Pancreas (tissue), 10 donors: ENCODE measurements around the gene PYDC1. TPM values are rescaled to one million over a fixed set of nuclear protein-coding genes. Genes with fewer than 3 reads are reported as not detected.

Experiments used
- ATAC-seq, 4 donors: fragments of 200-7000 bp; cut with Tn5 transposase; one replicate each; pipeline versions ENCODE4 v1.8.0 to v1.9.1; 2020; ENCODE audit warnings: mild to moderate bottlenecking in 4 of 4, moderate library complexity in 4 of 4
- DNase-seq, 6 donors: peaks; one replicate each; pipeline ENCODE4 v3.0.0-alpha.2; 2020
- FAIRE-seq: peaks from 2 replicates; lab custom pipeline; 2012; peaks lifted over from hg19 to GRCh38; lab: Jason Lieb, UNC
- H3K27ac ChIP-seq, 4 donors: fragments of 200-600 bp; sonication (generic); 1 replicate in 3 of 4; 2 replicates in 1 of 4; pipeline versions ENCODE4 v1.5.0 to v1.8.0; 2020
- H3K27me3 ChIP-seq, 4 donors: fragments of 200-600 bp; one replicate each; pipeline ENCODE4 v1.8.0; 2021
- H3K36me3 ChIP-seq, 3 donors: fragments of 200-600 bp; sonication (generic) in 1 of 3; one replicate each; pipeline versions ENCODE4 v1.5.0 to v1.8.0; 2020 to 2021
- H3K4me1 ChIP-seq, 3 donors: fragments of 200-600 bp; one replicate each; pipeline ENCODE4 v1.8.0; 2021
- H3K4me3 ChIP-seq, 4 donors: fragments of 200-600 bp; sonication (generic) in 2 of 4; one replicate each; pipeline versions ENCODE4 v1.5.0 to v1.8.0; 2020 to 2021
- H3K9me3 ChIP-seq, 4 donors: fragments of 200-600 bp; one replicate each; pipeline ENCODE4 v1.8.0; 2021
- WGBS, 2 donors: extraction: QIAGEN DNeasy Blood & Tissue Kit; methylation state at CpG; one replicate each; pipeline ENCODE4 v1.1.7; 2013; 5-methylcytosine and 5-hydroxymethylcytosine counted together
- intact Hi-C, 3 donors: fragments of 100-400 bp; cut with DNase I; formaldehyde crosslinking; loops; one replicate each; pipeline versions ENCODE4 v1.11.1 to v1.14.2; 2022
- polyA plus RNA-seq, 2 donors: library from polyadenylated mRNA; stranded (reverse); fragments of 200-250 nt; gene quantifications; one replicate each; pipeline ENCODE4 v1.2.3, GENCODE V29; 2013
- total RNA-seq, 6 donors: library from RNA; stranded (reverse); fragmentation: NEBNext Ultra II Directional in 4 of 6; extraction: Animal tissue kit (Norgen Biotek cat#: 25700) in 4 of 6; gene quantifications; one replicate each; pipeline versions ENCODE4 v1.2.1 to v1.2.4, GENCODE V29; 2021 to 2023
- TF ChIP-seq, protein P1 (sequence below), 4 donors: fragments of 200-600 bp; sonication (generic) in 3 of 4; IDR thresholded peaks; one replicate each; pipeline versions ENCODE4 v1.5.0 to v1.8.0; 2021; ENCODE audit warnings: antibody characterized with exemption in 4 of 4
- donor health status: healthy with polysubstance abuse.
- donor health status: DM: no; HTN: no; CAD: no; lungs with moderate emphysema.
- donor health status: DM: no; HTN: no; CAD: no.
- donor health status: control.
- donor health status: control.
- donor health status: Bipolar disorder and iron deficiency.
- donor health status: DM: yes; HTN: yes; CAD: no.
- donor health status: DM: no; HTN: no; CAD: no.
- donor health status: DM: no; HTN: no; CAD: no.
- donor health status: DM: yes; HTN: yes; CAD: no.

The PYDC1 gene
- total and polyA plus RNA-seq, 8 donors, result not detected

- H3K9me3 ChIP-seq, result no peaks in the 10 kb centered on the region
- no peaks in the 10 kb centered on the region for H3K27me3 ChIP-seq
- TF ChIP-seq, protein P1, sequence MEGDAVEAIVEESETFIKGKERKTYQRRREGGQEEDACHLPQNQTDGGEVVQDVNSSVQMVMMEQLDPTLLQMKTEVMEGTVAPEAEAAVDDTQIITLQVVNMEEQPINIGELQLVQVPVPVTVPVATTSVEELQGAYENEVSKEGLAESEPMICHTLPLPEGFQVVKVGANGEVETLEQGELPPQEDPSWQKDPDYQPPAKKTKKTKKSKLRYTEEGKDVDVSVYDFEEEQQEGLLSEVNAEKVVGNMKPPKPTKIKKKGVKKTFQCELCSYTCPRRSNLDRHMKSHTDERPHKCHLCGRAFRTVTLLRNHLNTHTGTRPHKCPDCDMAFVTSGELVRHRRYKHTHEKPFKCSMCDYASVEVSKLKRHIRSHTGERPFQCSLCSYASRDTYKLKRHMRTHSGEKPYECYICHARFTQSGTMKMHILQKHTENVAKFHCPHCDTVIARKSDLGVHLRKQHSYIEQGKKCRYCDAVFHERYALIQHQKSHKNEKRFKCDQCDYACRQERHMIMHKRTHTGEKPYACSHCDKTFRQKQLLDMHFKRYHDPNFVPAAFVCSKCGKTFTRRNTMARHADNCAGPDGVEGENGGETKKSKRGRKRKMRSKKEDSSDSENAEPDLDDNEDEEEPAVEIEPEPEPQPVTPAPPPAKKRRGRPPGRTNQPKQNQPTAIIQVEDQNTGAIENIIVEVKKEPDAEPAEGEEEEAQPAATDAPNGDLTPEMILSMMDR (IDR thresholded peaks at IDR 0.05), result no peak
- H3K27ac ChIP-seq, result no peak overlapping the region
- intact Hi-C loops, result no loop called here
- no peak for DNase-seq
- ATAC-seq, result no peak
- peaks cover 13 to 16% (median 14%) of the 10 kb centered on the region in 3 donors for H3K4me1 ChIP-seq
- FAIRE-seq, result no peak
- peaks cover 5 to 56% (median 39%) of the 10 kb centered on the region in 3 donors for H3K36me3 ChIP-seq
- no peak overlapping the region for H3K4me3 ChIP-seq
- WGBS, 2 donors, result 72 to 77% methylated on average over 10 of the region's 10 CpGs
Measured at GRCh38 chr16:31183432-31184428, 33.2 kb downstream of the PYDC1 start.

- Histone ChIP-seq H3K27ac (no peak overlapping the region), H3K4me3 (peak overlapping the region in 2 of 4 donors; percentile 64 to 79), H3K9me3 (no peaks in the 10 kb centered on the region), H3K36me3 (peaks cover 5 to 46% (median 26%) of the 10 kb centered on the region in 3 donors), H3K27me3 (no peaks in the 10 kb centered on the region), H3K4me1 (peaks cover 13 to 16% (median 14%) of the 10 kb centered on the region in 3 donors)
- FAIRE-seq (no peak), DNase-seq (no peak), ATAC-seq (no peak)
- 37 to 52% methylated on average over 7 of the region's 7 CpGs for WGBS, 2 donors
- TF ChIP-seq, protein P1 (IDR thresholded peaks at IDR 0.05), result no peak
- intact Hi-C loops, result no loop called here
Measured at GRCh38 chr16:31182391-31182790, 34.5 kb downstream of the PYDC1 start.

DNA sequence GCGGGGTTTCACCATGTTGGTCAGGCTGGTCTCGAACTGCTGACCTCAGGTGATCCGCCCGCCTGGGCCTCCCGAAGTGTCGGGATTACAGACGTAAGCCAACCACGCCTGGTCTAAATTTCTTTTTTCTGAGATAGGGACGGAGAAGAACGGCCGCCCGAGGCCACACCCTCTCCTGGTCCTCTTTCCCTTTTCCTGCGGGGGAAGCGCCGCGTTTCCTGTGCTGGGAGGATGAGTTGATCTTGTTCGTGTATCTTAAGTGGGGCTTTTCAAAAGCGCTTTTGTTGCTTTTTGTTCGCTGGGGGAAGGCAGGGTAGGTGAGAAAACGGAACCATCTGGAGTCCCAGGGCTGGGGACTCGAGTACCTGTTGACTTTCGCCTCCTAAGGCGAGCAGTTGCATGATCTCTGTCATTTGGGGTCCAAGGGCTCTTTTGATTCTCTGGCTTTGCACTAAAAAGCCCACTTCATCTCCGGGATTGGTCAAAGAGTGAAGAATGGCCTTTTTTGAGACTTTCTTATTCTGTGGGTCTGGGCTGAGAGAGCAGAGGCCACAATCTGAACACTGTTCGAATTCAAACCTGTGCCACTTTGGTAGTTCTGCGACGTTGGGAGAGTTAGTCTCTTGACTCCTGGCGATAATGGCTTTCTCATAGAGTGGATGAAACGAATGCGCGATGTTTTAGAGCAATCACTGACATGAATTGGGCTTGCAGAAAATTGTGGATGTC, 35.7 kb downstream of the PYDC1 start:
- Histone ChIP-seq H3K27ac (peak overlapping the region in 2 of 4 donors; percentile 89 to 91), H3K4me1 (peaks cover 13 to 16% (median 14%) of the 10 kb centered on the region in 3 donors), H3K36me3 (peaks cover 0 to 38% (median 18%) of the 10 kb centered on the region in 3 donors), H3K27me3 (no peaks in the 10 kb centered on the region), H3K9me3 (no peaks in the 10 kb centered on the region), H3K4me3 (peak overlapping the region; percentile 57 to 92 (median 72))
- WGBS, 2 donors, result 5 to 6% methylated on average over 31 of the region's 31 CpGs
- peak in 1 of 4 donors; percentile 3 for ATAC-seq
- no peak for FAIRE-seq
- intact Hi-C loops, result no loop called here
- DNase-seq, result peak in 4 of 6 donors; percentile 36 to 67 (median 53)
- TF ChIP-seq, protein P1 (IDR thresholded peaks at IDR 0.05), result no peak

- Histone ChIP-seq H3K27ac (peak within 1 kb of the TSS; percentile 89 to 98 (median 92)), H3K4me1 (peaks cover 13 to 16% (median 14%) of the 10 kb centered on the region in 3 donors), H3K27me3 (no peaks in the 10 kb centered on the region), H3K9me3 (no peaks in the 10 kb centered on the region), H3K4me3 (peak within 1 kb of the TSS; percentile 57 to 92 (median 72)), H3K36me3 (peaks cover 0 to 25% (median 5%) of the 10 kb centered on the region in 3 donors)
- intact Hi-C loops, result no loop called here
- DNase-seq (peak; percentile 85 to 99 (median 94)), FAIRE-seq (no peak), ATAC-seq (peak; percentile 87 to 93 (median 90))
- WGBS, 2 donors, result 0% methylated on average over 67 to 69 of the region's 69 CpGs
- TF ChIP-seq, protein P1 (IDR thresholded peaks at IDR 0.05), result no peak
Measured at GRCh38 chr16:31179747-31180459, 37.0 kb downstream of the PYDC1 start, which contains the start of gene FUS. Gene FUS, plus strand, starts transcription at chr16:31180139. Its CDS starts 76 bp downstream, at chr16:31180215.
